A549 (cell line): ENCODE data around the gene CNTNAP2.

Experiments used
- CTCF ChIP-seq: fragments of >200 bp; sonication (Bioruptor Twin); formaldehyde crosslinking; IDR thresholded peaks from 3 replicates; pipeline ENCODE4 v1.5.1; 2016
- POLR2A ChIP-seq: IDR thresholded peaks from 2 replicates; pipeline ENCODE4 v1.6.1; 2012; ENCODE audit warnings: mild to moderate bottlenecking, low read length
- POLR2AphosphoS2 ChIP-seq: conservative IDR thresholded peaks from 2 replicates; pipeline ENCODE4 v1.6.1; 2012; ENCODE audit warnings: low read length, improper control_type of control experiment, inconsistent platforms
- RCOR1 ChIP-seq: fragments of 150-350 bp; IDR thresholded peaks from 2 replicates; pipeline ENCODE4 v1.6.1; 2014; ENCODE audit warnings: antibody characterized with exemption, low read length, low read depth
- USF2 ChIP-seq: fragments of 450-650 bp; IDR thresholded peaks from 2 replicates; pipeline ENCODE4 v1.6.1; 2014; ENCODE audit warnings: antibody characterized with exemption

GRCh38 chr7:147915781-147916180, 1799.2 kb downstream of the CNTNAP2 start:
- no peak for TF ChIP-seq CTCF
- TF ChIP-seq USF2, result no peak
- no peak for TF ChIP-seq POLR2AphosphoS2
- no peak for TF ChIP-seq RCOR1
- no peak for TF ChIP-seq POLR2A
